Measurements from ENCODE around the gene MAGOH.

MAGOH gene

DNA sequence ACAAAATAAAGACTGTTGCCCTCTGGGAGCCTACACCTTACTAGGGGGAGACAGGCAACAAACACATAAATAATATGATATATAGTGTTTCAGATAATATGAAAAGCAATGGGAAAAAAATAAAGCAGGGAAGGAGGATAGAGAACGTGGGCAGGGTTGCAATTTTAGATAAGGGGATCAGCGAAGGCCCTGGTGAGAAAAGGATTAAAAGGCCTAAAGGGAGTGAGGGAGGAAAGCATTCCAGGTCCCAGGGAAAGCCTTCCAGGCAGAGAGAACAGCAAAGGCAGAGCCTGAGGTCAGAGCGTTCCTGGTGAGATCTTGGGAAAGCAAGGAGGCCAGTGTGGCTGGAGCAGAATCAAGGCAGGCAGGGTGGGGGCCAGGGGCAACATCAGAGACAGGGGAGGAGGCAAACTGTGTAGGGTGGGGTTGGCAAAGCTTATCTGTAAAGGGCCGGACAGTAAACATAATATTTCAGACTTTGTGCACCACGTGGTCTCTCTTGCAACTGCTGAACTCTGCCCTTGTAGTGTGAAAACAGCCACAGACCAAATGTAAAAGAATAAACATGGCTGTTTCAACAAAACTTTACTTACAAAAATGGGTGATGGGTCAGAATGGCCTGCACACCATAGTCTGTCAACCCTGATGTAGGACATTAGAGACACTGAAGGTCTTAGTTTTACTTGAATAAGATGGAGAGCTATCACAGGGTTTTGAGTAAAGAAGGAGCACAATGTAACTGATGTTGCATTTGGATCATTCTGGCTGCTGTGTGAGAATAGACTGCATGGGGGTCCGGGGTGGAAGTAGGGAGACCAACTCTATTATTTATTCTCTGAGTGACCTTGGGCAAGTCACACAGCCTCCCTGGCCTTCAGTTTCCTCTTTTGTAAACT lies 55.0 kb downstream of the MAGOH start:
- no peak for FAIRE-seq

DNA sequence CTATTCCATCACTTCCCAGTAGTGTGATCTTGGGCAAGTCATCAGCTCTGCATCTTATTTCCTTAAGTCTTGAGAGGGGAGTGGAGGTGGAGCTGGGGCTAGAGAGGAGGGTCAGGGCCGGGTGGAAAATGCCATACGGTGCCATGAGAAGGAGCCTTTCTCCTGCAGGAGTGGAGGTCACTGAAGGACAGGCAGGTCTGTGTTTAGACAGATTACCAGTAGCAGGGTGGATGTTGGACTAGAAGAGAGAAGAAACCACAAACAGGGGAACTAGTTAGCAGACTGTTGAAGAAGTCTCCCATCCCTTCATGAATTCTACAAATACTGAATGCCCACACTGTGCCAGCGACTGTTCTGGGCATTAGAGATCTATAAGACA lies 55.6 kb downstream of the MAGOH start:
- no peak for FAIRE-seq

DNA sequence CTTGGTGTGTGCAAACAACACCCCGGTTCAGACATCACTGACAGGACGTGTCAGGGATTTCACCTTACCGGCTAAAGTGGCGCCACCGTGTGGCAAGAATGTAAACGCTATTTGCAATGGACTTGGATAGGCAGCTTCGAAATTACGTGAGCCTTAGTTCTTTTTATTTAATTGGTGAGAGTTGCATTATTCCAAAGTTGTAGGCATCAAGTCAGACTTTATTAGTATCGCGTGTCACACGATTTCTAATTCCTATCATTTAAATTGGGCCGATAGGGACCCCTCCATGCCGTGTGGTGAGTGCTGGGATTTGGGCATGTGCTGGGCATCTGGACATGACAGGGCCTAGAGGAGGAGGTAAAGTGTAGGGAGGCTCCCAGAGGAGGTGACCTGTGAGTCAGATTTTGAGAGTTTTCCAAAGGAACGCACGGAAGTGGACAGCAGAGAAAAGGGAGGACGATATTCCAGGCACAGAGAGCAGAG lies 56.2 kb downstream of the MAGOH start:
- peak; percentile 9 for FAIRE-seq

DNA sequence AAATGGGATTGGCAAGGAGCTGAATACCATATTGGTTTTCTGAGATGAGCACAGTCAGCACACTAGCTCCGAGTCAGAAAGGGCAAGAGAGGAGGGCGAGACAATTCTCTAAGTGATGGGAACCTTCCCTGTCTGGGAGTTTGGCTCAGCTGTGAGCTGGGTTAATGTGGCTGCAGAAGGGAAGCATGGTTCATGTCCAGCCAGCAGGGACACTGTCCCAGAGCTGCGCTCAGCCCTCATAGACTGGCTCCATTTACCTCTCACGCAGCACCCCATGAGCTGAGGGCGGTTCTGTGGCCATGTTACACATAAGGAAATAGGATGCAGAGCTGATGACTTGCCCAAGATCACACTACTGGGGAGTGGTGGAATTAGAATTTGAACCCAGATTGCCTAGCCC lies 57.4 kb downstream of the MAGOH start:
- FAIRE-seq, result no peak

DNA sequence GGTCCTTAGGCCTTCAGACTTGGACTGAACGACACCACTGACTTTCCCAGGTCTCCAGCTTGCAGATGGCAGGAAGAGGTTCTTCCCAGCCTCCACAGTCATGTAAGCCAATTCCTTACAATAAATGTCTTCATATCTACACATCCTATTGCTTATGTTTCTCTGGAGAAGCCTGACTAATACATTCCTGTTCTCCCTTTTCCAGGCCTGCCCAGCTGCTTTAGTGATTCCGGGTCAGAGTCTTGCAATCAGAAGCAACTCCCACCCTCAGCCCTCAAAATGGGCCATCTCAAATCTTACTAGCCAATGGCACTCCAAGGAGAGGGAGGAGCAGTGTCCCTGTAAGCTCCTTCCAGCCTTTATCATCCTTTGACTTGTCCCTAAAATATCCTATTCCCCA lies 58.1 kb downstream of the MAGOH start:
- FAIRE-seq, result no peak
